NCI-H524 (cell line): Measurements from ENCODE around the gene NR3C1.
"Not testable (repeated sequence)": the region's sequence is repeated elsewhere in the genome, so short reads cannot be mapped to it uniquely, and the experiment has no call there.

Experiments used
- DNase-seq, 2 experiments: peaks; one replicate each; lab custom pipeline; 2025; lab: John Stamatoyannopoulos, UW

Gene NR3C1

DNA sequence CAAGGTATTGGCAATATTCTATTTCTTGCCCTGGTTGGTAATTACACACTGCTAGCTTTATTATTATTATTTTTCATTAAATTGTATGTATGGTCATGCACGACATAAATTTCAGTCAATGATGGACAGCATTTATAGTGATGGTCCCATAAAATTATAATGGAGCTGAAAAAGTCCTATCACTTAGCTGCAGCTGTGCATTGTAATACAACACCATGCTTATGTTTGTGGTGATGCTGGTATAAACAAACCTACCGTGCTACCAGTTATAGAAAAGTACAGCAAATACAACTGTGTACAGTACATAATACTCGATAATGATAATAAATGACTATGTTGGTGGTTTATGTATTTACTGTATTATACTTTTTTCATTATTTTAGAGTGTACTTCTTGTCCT, 65.5 kb downstream of the NR3C1 start:
- DNase-seq: no peak

DNA sequence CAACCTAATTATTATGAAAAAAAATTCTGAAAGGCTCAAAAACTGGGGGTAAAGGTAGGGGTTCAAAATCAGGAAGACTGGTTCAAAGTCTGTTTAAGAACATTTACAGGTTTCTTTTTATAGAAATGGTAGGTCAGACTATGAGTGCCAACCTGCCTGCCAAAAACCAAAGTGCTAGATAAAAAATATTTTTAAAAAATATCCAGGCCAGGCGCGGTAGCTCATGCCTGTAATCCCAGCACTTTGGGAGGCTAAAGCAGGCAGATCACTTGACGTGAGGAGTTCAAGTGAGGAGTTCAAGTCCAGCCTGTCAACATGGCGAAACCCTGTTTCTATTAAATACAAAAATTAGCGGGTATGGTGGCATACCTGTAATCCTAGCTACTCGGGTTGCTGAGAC, 67.0 kb downstream of the NR3C1 start:
- no peak for DNase-seq

DNA sequence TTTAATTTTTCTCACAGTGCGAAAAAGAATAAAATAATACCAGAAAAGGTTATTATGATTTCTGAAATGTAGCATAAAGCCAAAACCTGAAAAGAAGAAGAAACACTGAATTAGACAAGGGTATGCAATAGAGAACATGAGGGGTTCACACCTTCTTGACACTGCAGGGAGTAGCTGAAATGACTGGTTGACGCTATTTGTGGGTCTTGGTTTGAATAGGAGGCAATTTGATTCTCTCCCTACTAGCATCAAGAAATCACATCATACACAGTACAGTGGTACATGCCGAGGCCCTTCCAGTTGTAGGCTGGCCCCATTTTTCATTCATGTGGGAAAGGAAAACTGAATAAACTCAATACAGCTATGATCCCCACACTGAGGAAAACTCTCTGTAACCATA, 68.6 kb downstream of the NR3C1 start:
- no peak for DNase-seq

DNA sequence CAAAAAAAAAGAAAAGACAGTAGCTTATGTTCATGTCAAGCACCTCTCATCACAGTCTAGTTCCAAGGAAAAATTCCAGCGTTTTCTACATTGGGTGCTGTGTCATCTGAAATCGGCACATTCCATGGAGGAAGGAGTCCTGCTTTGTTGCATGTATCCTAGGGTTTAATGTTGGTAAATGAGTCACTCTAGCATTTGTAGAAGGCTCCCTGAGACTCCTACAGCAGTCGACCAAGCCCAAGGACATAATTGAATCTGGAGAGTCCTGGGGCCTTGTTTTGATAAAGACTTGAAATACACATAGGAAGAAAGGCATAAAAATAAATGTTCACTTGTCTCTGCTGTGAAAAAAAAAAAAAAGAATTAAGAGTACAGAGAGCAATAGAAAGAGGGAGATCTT, 69.1 kb downstream of the NR3C1 start:
- DNase-seq: not testable (repeated sequence)

DNA sequence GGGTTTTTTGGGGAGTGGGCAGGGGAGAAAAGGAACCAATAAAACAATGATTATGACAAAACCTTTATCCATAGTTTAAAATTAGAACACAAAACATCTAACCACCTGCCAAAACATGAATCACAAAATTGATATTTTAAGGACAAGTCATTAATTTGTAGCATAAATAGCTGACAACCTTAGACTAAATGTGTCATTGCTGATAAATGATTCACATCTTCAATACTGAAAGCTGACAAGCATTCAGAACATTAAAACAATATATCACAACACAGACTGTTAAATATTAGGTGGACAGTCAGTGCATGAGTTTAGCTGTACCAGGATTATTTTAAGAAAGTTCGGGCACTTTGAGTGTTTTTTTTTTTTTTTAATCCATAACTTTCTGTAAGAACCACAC, 71.5 kb downstream of the NR3C1 start:
- no peak for DNase-seq

- DNase-seq: no peak
Observed at GRCh38 chr5:143329843-143330242, 73.6 kb downstream of the NR3C1 start.

GRCh38 chr5:143328589-143329220, 74.8 kb downstream of the NR3C1 start:
- no peak for DNase-seq

DNA sequence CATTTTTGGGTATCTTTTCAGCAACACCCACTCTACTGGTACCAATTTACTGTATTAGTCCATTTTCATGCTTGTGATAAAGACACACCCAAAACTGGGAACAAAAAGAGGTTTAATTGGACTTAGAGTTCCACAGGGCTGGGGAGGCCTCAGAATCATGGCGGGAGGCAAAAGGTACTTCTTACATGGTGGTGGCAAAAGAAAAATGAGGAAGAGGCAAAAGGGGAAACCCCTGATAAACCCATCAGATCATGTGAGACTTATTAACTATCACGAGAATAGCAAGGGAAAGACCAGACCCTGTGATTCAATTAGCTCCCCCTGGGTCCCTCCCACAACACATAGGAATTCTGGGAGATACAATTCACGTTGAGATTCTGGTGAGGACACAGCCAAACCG, 78.4 kb downstream of the NR3C1 start:
- not testable (repeated sequence) for DNase-seq

- not testable (repeated sequence) for DNase-seq
Observed at GRCh38 chr5:143322931-143323630, 80.4 kb downstream of the NR3C1 start.

GRCh38 chr5:143322176-143322575, 81.3 kb downstream of the NR3C1 start:
- no peak for DNase-seq

DNA sequence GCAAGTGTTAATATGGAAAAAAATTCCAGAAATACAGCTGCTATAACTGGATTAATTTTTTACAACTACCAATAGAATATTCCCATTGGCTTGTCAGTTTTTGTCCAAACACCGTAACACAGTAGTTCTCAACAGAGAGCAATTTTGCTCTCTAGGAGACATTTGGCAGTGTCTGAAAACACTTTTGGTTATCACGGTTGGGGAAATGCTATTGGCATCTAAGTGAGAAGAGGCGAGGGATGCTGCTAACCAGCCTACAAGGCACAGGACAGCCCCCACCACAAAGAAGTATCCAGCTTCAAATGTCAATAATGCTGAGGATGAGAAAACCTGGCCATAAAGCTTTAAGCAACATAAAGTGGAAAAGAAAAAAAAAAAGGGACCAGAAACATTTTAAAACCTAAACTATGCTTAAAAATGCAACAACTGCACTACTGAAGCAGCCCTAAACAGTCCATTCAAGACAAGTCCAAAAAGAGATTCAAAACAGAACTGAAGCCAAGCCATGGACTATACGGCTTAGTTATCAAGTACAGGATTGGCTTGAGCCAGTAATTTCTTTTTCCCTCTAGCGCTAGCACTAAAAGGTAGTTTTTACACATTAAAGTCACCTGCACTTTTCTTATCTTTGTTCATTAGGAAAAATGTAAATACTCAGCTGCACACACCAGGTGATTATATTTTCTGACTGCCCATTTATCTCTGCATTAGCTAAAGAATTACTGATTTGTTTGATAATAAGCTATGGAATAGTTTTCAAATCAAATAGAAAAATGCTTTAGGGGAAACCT, 83.9 kb downstream of the NR3C1 start:
- DNase-seq: no peak

- no peak for DNase-seq
Observed at GRCh38 chr5:143318833-143319232, 84.7 kb downstream of the NR3C1 start.

DNA sequence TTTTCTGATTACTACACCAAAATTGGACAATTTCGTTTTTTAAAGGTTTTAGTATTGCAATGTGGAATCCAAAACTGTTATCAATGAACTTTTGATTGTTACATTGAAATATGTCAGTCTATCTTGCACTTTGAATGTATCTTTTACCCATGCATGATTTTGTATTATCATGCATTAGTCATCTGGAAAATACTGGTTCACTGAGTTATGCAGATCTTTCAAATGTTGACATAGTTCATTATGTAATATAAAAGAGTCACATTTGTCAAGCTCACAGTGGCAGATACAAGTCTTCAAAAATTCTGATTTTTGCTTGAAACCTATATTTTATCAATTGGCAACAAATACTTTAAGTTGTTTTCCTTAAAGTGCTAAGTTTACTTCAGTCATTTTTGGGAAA, 85.2 kb downstream of the NR3C1 start:
- DNase-seq: no peak

DNA sequence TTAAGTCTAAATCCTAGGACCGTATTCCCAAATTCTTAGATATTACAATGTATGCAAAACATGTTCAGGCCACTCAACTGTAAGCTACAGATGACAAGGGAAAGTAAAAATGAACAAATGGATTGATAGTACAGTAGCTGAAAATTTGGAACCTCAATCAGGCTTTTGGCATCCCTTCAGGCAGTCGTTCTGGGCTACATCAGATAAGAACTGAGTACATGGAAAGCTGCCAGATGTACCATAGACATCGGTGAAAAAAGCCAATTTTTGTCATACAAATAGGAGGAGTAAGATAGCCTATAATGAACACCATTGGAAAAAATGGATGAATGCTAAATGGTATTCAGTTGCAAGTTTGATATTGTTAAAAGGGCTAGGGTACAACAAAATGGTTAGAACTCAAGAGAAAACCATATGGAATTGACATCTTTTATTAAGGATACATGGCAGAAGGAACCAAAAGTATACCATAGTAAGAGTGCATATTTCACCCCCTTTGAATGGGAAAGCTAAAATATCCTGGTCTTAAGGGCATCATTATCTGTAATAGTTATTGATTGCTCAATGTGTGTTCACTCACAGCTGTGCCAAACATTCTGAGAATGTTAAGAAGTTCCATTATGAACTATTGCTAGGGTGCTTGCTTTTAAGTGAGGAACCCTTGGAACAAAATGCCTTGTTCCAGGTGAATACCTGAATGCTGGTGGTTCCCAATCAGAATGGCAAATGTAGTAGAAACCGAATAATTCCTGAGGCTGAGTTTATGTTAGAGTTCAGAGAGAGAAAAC, 86.4 kb downstream of the NR3C1 start:
- DNase-seq: no peak

GRCh38 chr5:143316337-143316736, 87.1 kb downstream of the NR3C1 start:
- DNase-seq: no peak

DNA sequence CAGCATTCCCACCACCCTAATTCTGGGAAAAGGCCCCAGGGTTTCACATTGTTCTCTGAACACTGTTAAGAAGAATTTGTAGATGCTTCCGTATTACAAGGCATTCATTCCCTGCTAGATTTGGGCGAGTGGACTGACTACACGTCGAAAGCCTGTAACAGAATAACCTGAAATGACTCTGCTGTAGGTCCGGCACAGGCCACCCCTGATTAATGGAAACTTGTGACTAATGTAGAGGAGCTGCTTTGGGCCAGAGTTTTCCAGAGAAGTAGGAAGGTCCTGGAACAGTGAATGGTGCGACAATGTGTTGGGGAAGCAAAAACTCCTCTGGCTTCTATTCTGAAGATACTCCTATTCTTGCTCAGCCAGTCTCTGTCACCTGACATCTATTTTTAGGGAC, 87.6 kb downstream of the NR3C1 start:
- no peak for DNase-seq

GRCh38 chr5:143315214-143315613, 88.3 kb downstream of the NR3C1 start:
- no peak for DNase-seq

- DNase-seq: no peak
Observed at GRCh38 chr5:143314659-143315058, 88.8 kb downstream of the NR3C1 start.

DNA sequence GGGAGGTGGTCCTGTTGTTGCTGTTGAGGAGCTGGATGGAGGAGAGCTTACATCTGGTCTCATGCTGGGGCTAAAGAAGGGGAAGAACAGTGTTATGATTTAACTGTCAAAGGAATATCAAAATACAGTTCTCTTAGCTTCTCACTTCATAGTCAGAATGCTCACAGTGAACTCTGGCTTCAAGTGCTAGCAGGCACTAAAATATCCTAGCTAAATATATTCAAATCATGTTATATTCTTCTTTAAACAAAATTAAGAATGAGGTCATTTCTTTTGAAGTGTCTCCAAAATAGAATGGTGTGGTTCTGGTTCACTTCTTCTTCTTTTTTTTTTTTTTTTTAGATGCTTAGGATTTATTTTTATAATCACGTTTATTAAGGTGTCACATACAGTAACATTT, 89.4 kb downstream of the NR3C1 start:
- DNase-seq: no peak

GRCh38 chr5:143313298-143313852, 90.1 kb downstream of the NR3C1 start:
- DNase-seq: no peak

DNA sequence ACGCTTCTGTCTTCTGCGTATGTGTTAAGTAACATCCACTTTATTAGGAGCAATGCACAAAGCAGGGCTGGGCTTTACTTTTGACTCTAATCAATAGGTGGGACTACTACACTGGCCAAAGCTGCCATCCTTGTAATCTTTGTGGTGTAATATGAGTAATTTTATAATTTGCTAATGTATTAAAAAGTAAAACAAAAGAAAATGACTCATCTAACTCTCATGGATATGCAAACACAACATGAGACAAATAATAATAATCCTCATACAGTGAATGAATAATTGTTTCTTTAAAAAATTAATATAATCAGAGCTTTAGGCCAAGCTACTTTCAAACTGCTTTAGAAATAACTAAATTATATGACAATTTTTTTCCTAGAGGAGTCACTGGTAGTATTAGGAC, 90.7 kb downstream of the NR3C1 start:
- DNase-seq: no peak

GRCh38 chr5:143311955-143312354, 91.5 kb downstream of the NR3C1 start:
- no peak for DNase-seq
